BLaER1 treated with 17β-estradiol and CSF1 and Interleukin-3, amounts not matched to agents 10 nM and 100 nM (cell line): ENCODE results near the gene MCHR1.

Experiments used
- H3K27ac ChIP-seq, 11 experiments: shearing (Covaris generic); formaldehyde crosslinking; 2 replicates each; pipeline ENCODE4 v1.8.1; 2022
- H3K27me3 ChIP-seq, 11 experiments: shearing (Covaris generic); formaldehyde crosslinking; 2 replicates each; pipeline ENCODE4 v1.8.1; 2022
- H3K36me3 ChIP-seq, 11 experiments: shearing (Covaris generic); formaldehyde crosslinking; 2 replicates each; pipeline ENCODE4 v1.8.1; 2022
- H3K4me1 ChIP-seq, 10 experiments: shearing (Covaris generic); formaldehyde crosslinking; 2 replicates each; pipeline ENCODE4 v1.8.1; 2022
- H3K4me2 ChIP-seq, 11 experiments: shearing (Covaris generic); formaldehyde crosslinking; 2 replicates each; pipeline ENCODE4 v1.8.1; 2022
- H3K4me3 ChIP-seq, 10 experiments: shearing (Covaris generic); formaldehyde crosslinking; 2 replicates each; pipeline ENCODE4 v1.8.1; 2022
- H3K9ac ChIP-seq, 11 experiments: shearing (Covaris generic); formaldehyde crosslinking; 2 replicates each; pipeline ENCODE4 v1.8.1; 2022
- H3K9me3 ChIP-seq, 11 experiments: shearing (Covaris generic); formaldehyde crosslinking; replicated peaks in 1 of 11; 2 replicates each; pipeline ENCODE4 v1.8.1; 2022
- H4K20me1 ChIP-seq, 11 experiments: shearing (Covaris generic); formaldehyde crosslinking; 2 replicates each; pipeline ENCODE4 v1.8.1; 2022
- Cebpa-rat ChIP-seq, 11 experiments: shearing (Covaris generic); IDR thresholded peaks; 2 replicates each; pipeline ENCODE4 v1.8.1; 2022

The MCHR1 gene

DNA sequence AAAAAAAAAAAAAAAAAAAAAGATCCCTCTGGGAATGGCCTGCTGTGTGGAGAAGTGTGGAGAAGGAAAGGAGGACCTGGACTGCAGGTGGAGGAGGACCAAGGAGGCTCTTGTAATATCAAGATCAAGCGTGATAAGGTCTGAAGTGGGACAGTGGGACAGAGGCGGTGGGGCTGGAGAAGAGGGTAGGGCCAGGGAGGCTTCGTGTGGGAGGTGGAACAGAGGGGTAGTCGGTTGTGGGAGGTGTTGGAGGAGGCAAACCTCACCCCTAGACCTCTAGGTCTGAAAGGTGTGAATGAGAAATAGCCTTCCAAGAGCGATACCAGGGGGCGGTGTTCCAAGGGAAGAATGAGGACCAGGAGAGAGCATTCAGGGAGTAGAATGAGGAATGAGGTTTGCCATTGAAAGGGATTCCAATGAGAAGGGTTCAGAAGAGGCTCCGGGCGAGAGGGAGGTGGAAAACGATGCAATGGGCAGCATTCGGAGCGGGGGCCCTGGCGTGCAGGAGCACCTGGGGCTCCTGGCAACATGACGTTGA lies 44.2 kb downstream of the MCHR1 start:
- TF ChIP-seq Cebpa-rat (IDR thresholded peaks at IDR 0.05): no peak
- Histone ChIP-seq H3K4me3 (no peak overlapping the region), H3K36me3 (no peaks in the 10 kb centered on the region), H3K9me3 (no peaks in the 10 kb centered on the region), H3K27me3 (no peaks in the 10 kb centered on the region), H3K9ac (no peak overlapping the region), H4K20me1 (no peaks in the 10 kb centered on the region; a peak in 1 of 22 replicates), H3K4me2 (no peak overlapping the region), H3K27ac (no peak overlapping the region), H3K4me1 (peaks cover 19 to 30% (median 21%) of the 10 kb centered on the region in 10 experiments; a peak in 19 of 20 replicates)

DNA sequence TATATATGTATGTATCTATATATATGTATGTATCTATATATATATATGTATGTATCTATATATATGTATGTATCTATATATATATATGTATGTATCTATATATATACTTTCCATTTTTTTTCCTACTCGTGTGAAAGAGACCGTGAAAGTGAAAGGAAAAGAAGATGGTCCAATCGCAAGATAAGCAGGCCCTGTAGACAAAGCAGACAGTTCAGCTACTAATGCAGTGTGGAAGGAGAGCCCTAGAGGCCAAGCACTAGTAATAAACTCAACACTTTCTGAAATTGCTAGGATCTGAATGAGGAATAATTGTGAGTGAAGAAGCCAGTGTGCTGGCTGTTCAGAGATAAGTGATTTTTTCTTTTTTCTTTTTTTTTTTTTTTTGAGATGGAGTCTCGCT lies 47.2 kb downstream of the MCHR1 start:
- H3K4me1 ChIP-seq: peaks cover 24 to 50% (median 45%) of the 10 kb centered on the region in 10 experiments
- peak overlapping the region in 9 of 11 experiments; percentile 1 to 81 (median 52); a peak in 11 of 22 replicates for H3K4me2 ChIP-seq
- H3K9ac ChIP-seq: no peak overlapping the region
- no peak overlapping the region for H3K27ac ChIP-seq
- H3K4me3 ChIP-seq: no peak overlapping the region
- H3K27me3 ChIP-seq: no peaks in the 10 kb centered on the region
- no peak for TF ChIP-seq Cebpa-rat (IDR thresholded peaks at IDR 0.05)
- no peaks in the 10 kb centered on the region for H3K36me3 ChIP-seq
- no peaks in the 10 kb centered on the region for H3K9me3 ChIP-seq
- H4K20me1 ChIP-seq: no peaks in the 10 kb centered on the region; a peak in 1 of 22 replicates

DNA sequence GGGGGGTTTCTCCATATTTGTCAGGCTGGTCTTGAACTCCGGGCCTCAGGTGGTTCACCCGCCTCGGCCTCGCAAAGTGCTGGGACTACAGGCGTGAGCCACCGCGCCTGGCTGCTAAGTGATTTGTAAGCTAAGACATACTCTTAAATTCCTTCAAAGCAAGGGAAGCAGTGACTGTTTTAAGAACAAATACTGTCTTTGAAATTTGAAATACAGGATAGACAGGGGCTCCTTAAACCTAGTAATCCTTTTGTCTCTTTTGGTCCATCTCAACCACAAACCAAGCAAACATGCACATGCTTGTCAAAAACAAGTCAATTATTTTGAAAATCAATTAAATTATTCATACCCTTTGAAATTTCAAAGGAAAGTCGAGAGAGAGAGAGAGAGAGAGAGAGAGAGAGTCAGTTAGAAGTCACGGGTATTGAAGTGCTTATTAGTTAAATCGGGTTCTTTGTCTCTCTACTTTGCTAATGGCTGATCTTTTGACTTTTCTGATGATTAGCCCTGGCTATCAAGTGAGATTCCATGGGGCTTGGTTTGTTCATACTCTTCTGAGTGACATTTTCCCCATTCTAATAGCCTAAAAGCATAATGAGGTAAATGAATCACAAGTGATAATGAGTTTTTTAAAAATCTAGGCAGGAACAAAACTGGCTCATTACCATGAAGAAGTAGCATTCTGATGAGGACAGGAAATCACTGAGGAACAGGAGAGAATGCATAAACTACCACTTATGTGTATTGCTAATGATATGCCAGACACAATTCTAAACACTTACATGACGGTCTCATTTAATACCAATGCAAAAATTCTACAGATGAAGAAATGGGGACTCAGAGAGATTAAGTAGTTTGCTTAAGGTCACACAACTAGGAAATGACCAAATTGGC lies 48.0 kb downstream of the MCHR1 start:
- Histone ChIP-seq H3K4me2 (peak overlapping the region in 9 of 11 experiments; percentile 1 to 81 (median 70); a peak in 15 of 22 replicates), H3K27me3 (no peaks in the 10 kb centered on the region), H3K9me3 (no peaks in the 10 kb centered on the region), H3K9ac (no peak overlapping the region), H3K27ac (0 out of 22 replicates have a peak overlapping the region, but pooled peaks of 1 of the 11 experiments have one; percentile 58), H3K4me3 (no peak overlapping the region), H3K36me3 (no peaks in the 10 kb centered on the region), H4K20me1 (no peaks in the 10 kb centered on the region; a peak in 1 of 22 replicates), H3K4me1 (peaks cover 31 to 58% (median 52%) of the 10 kb centered on the region in 10 experiments)
- TF ChIP-seq Cebpa-rat (IDR thresholded peaks at IDR 0.05): no peak

DNA sequence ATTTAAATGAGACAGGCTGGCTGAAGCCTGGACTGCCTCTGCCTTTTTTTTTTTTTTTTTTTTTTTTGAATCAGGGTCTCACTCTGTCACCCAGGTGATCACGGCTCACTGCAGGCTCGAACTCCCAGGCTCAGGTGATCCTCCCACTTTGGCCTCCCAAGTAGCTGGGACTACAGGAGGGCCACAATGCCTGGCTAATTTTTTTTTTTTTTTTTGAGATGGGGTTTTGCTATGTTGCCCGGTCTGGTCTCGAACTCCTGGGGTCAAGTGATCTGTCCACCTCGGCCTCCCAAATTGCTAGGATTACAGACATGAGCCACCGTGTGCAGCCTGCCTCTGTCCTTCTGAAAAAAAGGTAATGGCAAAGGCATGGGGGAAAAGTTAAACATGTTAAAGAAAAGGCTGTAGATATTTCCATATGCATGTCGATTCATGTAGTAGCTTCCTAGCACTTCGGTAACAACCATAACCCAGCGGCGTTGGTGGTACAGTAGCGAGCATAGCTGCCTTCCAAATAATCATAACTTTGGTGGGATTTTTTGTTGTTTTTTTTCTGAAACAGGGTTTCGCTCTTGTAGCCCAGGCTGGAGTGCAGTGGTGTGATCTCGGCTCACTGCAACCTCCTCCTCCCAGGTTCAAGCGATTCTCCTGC lies 48.8 kb downstream of the MCHR1 start:
- no peaks in the 10 kb centered on the region; a peak in 1 of 22 replicates for H4K20me1 ChIP-seq
- H3K4me2 ChIP-seq: peak overlapping the region; percentile 45 to 81 (median 66); a peak in 21 of 22 replicates
- peak overlapping the region in 6 of 11 experiments; percentile 9 to 64 (median 52); a peak in 10 of 22 replicates for H3K27ac ChIP-seq
- no peaks in the 10 kb centered on the region for H3K36me3 ChIP-seq
- H3K9me3 ChIP-seq: no peaks in the 10 kb centered on the region
- no peak for TF ChIP-seq Cebpa-rat (IDR thresholded peaks at IDR 0.05)
- no peak overlapping the region for H3K4me3 ChIP-seq
- peaks cover 39 to 65% (median 60%) of the 10 kb centered on the region in 10 experiments for H3K4me1 ChIP-seq
- H3K27me3 ChIP-seq: no peaks in the 10 kb centered on the region
- H3K9ac ChIP-seq: peak overlapping the region in 3 of 11 experiments; percentile 32 to 58 (median 39); a peak in 4 of 22 replicates

DNA sequence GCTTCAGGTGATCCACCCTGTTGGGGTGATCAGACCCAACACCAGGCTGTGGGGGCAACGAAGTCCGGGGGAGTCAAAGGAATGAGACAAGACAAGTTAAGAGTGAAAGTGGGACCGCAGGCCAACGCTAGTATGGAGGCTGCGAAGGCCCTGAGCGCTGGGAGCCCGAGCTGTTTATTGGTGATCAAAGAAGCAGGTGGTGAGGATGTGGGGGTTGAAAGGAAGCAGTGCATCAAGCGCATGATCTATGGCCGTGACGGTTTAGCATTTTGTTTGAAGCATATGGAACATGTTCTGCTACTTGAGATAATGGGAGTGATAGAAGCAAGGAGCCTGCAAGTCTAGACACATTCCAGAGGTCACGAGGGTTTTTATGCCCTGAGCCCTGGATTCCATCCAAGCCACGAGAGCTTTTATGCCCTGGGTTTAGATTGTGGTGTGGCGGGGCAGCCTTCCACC lies 49.5 kb downstream of the MCHR1 start:
- Histone ChIP-seq H3K9me3 (no peaks in the 10 kb centered on the region), H3K36me3 (no peaks in the 10 kb centered on the region), H3K4me3 (peak overlapping the region in 1 of 10 experiments; percentile 29; a peak in 1 of 20 replicates), H3K27ac (peak overlapping the region in 6 of 11 experiments; percentile 23 to 64 (median 52); a peak in 10 of 22 replicates), H4K20me1 (no peaks in the 10 kb centered on the region; a peak in 1 of 22 replicates), H3K4me2 (peak overlapping the region; percentile 45 to 81 (median 66)), H3K27me3 (no peaks in the 10 kb centered on the region), H3K9ac (peak overlapping the region in 3 of 11 experiments; percentile 32 to 58 (median 39); a peak in 4 of 22 replicates), H3K4me1 (peaks cover 40 to 72% (median 66%) of the 10 kb centered on the region in 10 experiments)
- no peak for TF ChIP-seq Cebpa-rat (IDR thresholded peaks at IDR 0.05)

DNA sequence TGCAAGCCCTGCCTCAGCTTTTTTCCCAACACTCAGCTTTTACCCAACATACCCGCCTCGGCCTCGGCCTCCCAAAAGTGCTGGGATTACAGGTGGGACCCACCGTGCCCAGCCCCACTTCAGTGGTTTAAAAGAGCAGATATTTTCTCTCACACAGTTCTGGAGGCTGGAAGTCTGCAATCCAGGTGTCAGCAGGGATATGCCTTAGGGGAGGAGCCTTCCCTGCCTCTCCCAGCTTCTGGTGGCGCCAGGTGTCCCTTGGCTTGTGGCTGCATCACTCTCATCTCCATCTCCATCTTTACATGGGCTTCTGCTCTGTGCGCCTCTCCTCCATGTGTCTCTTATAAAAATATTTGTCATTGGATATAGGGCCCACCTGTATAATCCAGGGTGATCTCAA lies 50.0 kb downstream of the MCHR1 start:
- Histone ChIP-seq H3K36me3 (no peaks in the 10 kb centered on the region), H3K4me1 (peaks cover 40 to 77% (median 70%) of the 10 kb centered on the region in 10 experiments), H4K20me1 (no peaks in the 10 kb centered on the region; a peak in 1 of 22 replicates), H3K4me2 (peak overlapping the region; percentile 45 to 81 (median 66); a peak in 21 of 22 replicates), H3K27ac (peak overlapping the region in 6 of 11 experiments; percentile 23 to 64 (median 52); a peak in 10 of 22 replicates), H3K9me3 (no peaks in the 10 kb centered on the region), H3K27me3 (no peaks in the 10 kb centered on the region), H3K4me3 (no peak overlapping the region), H3K9ac (peak overlapping the region in 1 of 11 experiments; percentile 58; a peak in 3 of 22 replicates)
- TF ChIP-seq Cebpa-rat (IDR thresholded peaks at IDR 0.05): no peak
